Ishikawa (cell line): ENCODE measurements around the gene TEX9.
A peak's percentile ranks its signal among the peaks of the same experiment; 100 is the strongest.

ENCODE experiments used
- CEBPB ChIP-seq: IDR thresholded peaks from 2 replicates; pipeline ENCODE4 v1.6.1; 2012
- CREB1 ChIP-seq: IDR thresholded peaks from 2 replicates; pipeline ENCODE4 v1.6.1; 2012; ENCODE audit warnings: low read depth
- EGR1 ChIP-seq: IDR thresholded peaks from 2 replicates; pipeline ENCODE4 v1.6.1; 2012
- EP300 ChIP-seq: IDR thresholded peaks from 2 replicates; pipeline ENCODE4 v1.6.1; 2012; ENCODE audit warnings: borderline replicate concordance
- FOXM1 ChIP-seq: IDR thresholded peaks from 2 replicates; pipeline ENCODE4 v1.6.1; 2012; ENCODE audit warnings: low read depth, borderline replicate concordance
- NFIC ChIP-seq: IDR thresholded peaks from 2 replicates; pipeline ENCODE4 v1.6.1; 2012
- RAD21 ChIP-seq: IDR thresholded peaks from 2 replicates; pipeline ENCODE4 v1.6.1; 2012; ENCODE audit warnings: low read depth
- TAF1 ChIP-seq: IDR thresholded peaks from 2 replicates; pipeline ENCODE4 v1.6.1; 2012; ENCODE audit warnings: low read depth, mild to moderate bottlenecking
- TCF12 ChIP-seq: IDR thresholded peaks from 2 replicates; pipeline ENCODE4 v1.6.1; 2012; ENCODE audit warnings: low read depth
- TEAD4 ChIP-seq: IDR thresholded peaks from 2 replicates; pipeline ENCODE4 v1.6.1; 2012
- YY1 ChIP-seq: IDR thresholded peaks from 2 replicates; pipeline ENCODE4 v1.6.1; 2012; ENCODE audit warnings: low read depth
- ZBTB7A ChIP-seq: IDR thresholded peaks from 2 replicates; pipeline ENCODE4 v1.6.1; 2012; ENCODE audit warnings: low read depth
- TF ChIP-seq, protein P1 (sequence below): IDR thresholded peaks from 2 replicates; pipeline ENCODE4 v1.6.1; 2012
- TF ChIP-seq, protein P2 (sequence below): IDR thresholded peaks from 2 replicates; pipeline ENCODE4 v1.6.1; 2012
- TF ChIP-seq, protein P3 (sequence below): IDR thresholded peaks from 2 replicates; pipeline ENCODE4 v1.6.1; 2012; ENCODE audit warnings: low read depth, mild to moderate bottlenecking

Gene TEX9

DNA sequence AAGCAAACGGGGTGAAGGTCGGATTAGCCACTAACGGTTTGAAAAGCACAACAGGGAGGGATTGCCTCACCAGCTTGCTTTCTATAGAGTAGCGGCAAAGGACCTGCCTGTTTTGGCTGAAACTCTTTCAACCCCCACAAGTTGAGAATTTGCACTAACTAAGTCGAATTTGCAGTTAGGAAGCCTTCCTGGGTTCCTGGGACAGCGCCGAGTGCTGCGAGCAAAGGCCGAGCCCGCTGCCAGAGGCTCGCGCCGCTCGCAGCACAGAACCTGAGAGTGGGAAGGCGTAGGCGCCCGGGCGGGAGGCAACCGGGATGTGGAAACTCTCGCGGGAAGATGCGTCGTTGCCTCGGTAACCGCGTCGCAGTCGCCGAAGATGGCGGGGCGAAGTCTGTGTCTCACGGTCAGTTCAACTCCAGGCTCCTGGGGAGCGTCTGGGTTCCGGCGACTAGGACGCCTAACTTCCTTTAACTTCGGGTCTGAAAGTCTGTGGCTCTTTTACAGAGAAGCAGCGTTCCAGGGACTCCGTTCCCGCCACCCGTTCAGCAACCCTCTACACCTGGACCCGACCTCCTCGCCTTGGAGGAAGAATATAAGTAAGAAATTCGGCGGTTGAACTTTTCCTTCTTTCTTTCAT, at the start of gene TEX9:
Gene TEX9 (plus strand): TSS at position 352 of the 637 bp plus-strand sequence. CDS start 25 bp downstream, at position 377.
- TF ChIP-seq, protein P1, sequence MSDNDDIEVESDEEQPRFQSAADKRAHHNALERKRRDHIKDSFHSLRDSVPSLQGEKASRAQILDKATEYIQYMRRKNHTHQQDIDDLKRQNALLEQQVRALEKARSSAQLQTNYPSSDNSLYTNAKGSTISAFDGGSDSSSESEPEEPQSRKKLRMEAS: peak; percentile 62; the same call in 1 of the 2 replicates
- TF ChIP-seq EGR1: peak; percentile 57
- TF ChIP-seq FOXM1: no peak
- TF ChIP-seq YY1: peak; percentile 88
- no peak for TF ChIP-seq RAD21
- peak; percentile 80 for TF ChIP-seq TAF1

DNA sequence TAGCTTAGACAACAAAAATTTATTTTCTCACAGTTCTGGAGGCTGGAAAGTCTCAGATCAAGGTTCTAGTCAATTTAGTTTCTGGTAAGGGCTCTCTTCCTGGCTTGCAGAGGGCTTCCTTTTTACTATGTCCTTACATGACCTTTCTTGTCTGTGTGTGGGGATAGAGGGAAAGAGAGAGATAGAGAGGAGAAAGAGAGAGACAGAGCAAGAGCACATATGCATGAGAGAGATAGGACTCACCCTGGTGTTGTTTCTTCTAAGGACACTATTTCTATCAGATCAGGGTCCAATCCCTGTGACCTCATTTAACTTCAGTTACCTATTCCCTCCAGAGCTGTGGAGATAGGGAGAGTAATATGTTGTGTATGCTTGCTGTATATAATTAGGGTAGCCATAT, 44.9 kb upstream of the TEX9 start:
- TF ChIP-seq CEBPB: no peak
- TF ChIP-seq, protein P1: no peak
- no peak for TF ChIP-seq TEAD4
- no peak for TF ChIP-seq CREB1
- no peak for TF ChIP-seq NFIC
- no peak for TF ChIP-seq TCF12
- TF ChIP-seq TAF1: no peak
- no peak for TF ChIP-seq YY1
- no peak for TF ChIP-seq FOXM1
- TF ChIP-seq, protein P2, sequence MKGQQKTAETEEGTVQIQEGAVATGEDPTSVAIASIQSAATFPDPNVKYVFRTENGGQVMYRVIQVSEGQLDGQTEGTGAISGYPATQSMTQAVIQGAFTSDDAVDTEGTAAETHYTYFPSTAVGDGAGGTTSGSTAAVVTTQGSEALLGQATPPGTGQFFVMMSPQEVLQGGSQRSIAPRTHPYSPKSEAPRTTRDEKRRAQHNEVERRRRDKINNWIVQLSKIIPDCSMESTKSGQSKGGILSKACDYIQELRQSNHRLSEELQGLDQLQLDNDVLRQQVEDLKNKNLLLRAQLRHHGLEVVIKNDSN: no peak
- TF ChIP-seq ZBTB7A: no peak
- TF ChIP-seq EP300: no peak

DNA sequence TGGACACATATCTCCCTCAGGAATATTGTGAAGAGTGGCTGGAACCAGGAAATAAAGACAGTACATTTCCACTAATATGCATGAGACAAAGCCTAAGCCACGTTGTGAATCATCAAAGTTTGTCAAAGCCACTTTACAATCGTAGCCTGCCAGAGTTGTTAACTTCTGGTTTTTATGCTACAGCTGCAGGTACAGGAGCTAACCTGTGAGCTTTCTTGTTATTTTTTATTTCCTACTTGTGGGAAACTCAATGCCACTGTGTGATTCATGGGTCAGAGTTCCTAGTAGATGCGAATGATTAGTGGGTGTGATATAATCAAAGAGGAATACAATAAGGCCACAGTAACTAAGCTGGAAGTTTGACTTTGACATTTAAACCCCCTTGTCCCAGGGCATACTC, 44.4 kb upstream of the TEX9 start:
- TF ChIP-seq, protein P2: no peak
- TF ChIP-seq RAD21: no peak
- no peak for TF ChIP-seq EGR1
- TF ChIP-seq, protein P3, sequence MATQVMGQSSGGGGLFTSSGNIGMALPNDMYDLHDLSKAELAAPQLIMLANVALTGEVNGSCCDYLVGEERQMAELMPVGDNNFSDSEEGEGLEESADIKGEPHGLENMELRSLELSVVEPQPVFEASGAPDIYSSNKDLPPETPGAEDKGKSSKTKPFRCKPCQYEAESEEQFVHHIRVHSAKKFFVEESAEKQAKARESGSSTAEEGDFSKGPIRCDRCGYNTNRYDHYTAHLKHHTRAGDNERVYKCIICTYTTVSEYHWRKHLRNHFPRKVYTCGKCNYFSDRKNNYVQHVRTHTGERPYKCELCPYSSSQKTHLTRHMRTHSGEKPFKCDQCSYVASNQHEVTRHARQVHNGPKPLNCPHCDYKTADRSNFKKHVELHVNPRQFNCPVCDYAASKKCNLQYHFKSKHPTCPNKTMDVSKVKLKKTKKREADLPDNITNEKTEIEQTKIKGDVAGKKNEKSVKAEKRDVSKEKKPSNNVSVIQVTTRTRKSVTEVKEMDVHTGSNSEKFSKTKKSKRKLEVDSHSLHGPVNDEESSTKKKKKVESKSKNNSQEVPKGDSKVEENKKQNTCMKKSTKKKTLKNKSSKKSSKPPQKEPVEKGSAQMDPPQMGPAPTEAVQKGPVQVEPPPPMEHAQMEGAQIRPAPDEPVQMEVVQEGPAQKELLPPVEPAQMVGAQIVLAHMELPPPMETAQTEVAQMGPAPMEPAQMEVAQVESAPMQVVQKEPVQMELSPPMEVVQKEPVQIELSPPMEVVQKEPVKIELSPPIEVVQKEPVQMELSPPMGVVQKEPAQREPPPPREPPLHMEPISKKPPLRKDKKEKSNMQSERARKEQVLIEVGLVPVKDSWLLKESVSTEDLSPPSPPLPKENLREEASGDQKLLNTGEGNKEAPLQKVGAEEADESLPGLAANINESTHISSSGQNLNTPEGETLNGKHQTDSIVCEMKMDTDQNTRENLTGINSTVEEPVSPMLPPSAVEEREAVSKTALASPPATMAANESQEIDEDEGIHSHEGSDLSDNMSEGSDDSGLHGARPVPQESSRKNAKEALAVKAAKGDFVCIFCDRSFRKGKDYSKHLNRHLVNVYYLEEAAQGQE: no peak
- TF ChIP-seq TCF12: no peak
- no peak for TF ChIP-seq FOXM1
- TF ChIP-seq CREB1: no peak
- no peak for TF ChIP-seq ZBTB7A
- no peak for TF ChIP-seq TEAD4
- no peak for TF ChIP-seq TAF1
- no peak for TF ChIP-seq EP300
- TF ChIP-seq, protein P1: no peak
- TF ChIP-seq CEBPB: no peak
- TF ChIP-seq YY1: no peak
- no peak for TF ChIP-seq NFIC

DNA sequence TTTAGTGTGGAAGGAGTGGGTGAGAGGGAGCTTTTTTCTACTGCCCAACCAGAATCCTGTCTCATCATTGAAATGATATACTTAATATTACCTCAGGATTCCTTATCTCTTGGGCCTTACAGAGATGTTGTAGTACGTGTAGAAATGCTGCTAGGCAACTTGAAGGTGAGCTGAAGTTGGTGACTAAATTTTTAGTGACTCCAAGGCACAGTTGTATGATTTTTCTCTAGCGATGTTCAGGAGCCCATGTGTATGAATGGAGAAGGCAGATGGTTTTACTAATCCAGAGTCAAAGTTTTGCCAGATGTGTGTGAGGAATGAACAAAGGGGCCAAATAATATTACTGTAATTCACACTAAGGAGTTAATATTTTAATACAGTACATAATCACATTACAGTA, 42.8 kb upstream of the TEX9 start:
- TF ChIP-seq, protein P2: no peak
- TF ChIP-seq CREB1 (no peak), RAD21 (no peak), TCF12 (no peak), EGR1 (no peak), EP300 (no peak)

DNA sequence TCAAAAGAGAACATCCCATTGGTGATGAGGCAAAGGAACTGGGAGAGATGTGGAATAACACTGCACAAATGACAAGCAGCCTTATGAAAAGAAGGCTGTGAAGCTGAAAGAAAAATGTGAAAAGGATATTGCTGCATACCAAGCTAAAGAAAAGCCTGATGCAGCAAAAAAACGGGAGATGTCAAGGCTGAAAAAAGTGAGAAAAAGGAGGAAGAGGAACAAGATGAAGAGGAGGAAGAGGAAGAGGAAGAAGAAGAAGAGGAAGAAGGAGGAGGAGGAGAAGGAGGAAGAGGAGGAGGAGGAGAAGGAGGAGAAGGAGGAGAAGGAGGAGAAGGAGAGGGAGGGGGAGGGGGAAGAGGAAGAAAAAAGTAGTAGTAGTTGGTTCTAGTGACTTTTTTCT, 41.8 kb upstream of the TEX9 start:
- no peak for TF ChIP-seq TEAD4
- no peak for TF ChIP-seq YY1
- TF ChIP-seq, protein P3: no peak
- no peak for TF ChIP-seq TCF12
- no peak for TF ChIP-seq TAF1
- TF ChIP-seq RAD21: no peak
- no peak for TF ChIP-seq CEBPB
- no peak for TF ChIP-seq ZBTB7A
- TF ChIP-seq, protein P1: no peak
- no peak for TF ChIP-seq NFIC
- TF ChIP-seq, protein P2: no peak
- TF ChIP-seq CREB1: no peak
- TF ChIP-seq EGR1: no peak
